GM12878 (cell line): Measurements from ENCODE around the gene GALT.

Experiments
- POLR2A ChIP-seq: IDR thresholded peaks from 2 replicates; pipeline ENCODE4 v1.6.1; 2011; ENCODE audit warnings: low read depth, mild to moderate bottlenecking, low read length
- POLR2AphosphoS5 ChIP-seq: IDR thresholded peaks from 2 replicates; pipeline ENCODE4 v1.6.1; 2011; ENCODE audit warnings: mild to moderate bottlenecking, low read length, inconsistent platforms

GRCh38 chr9:34675869-34676268 is 29.4 kb downstream of the GALT start:
- TF ChIP-seq POLR2AphosphoS5 (no peak), POLR2A (no peak)
